C4-2B (cell line): ENCODE data around the gene MYBPHL.
"Not testable (repeated sequence)": the region's sequence is repeated elsewhere in the genome, so short reads cannot be mapped to it uniquely, and the experiment has no call there.

Experiments
- H3K27ac ChIP-seq: fragments of 450-650 bp; 2 replicates; pipeline ENCODE4 v1.5.1; 2017
- ZFX ChIP-seq: fragments of 450-650 bp; IDR thresholded peaks from 2 replicates; pipeline ENCODE4 v1.6.1; 2017
- TF ChIP-seq, protein P1 (sequence below): fragments of 450-650 bp; conservative IDR thresholded peaks from 2 replicates; pipeline ENCODE4 v1.5.1; 2017; ENCODE audit warnings: mild to moderate bottlenecking

MYBPHL gene

DNA sequence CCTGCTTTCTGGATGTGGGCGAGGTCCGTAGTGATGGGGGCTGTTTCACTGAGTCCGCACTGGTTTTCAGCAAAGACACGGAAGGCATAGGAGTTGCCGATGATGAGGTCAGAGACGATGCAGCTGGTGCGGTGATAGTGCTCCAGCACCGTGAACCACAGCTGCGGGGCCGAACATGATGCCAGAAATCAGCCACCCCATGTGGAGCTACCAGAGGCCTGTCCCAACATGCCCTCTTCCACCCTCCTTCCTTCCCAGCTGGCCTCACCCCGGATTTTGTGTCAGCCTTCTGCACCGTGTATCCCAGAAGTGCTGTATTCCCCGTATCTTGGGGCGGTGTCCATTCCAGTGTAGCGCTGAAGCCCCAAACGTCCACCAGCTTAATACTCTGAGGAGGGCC lies 10.0 kb downstream of the MYBPHL start:
- no peak overlapping the region for H3K27ac ChIP-seq
- TF ChIP-seq, protein P1, sequence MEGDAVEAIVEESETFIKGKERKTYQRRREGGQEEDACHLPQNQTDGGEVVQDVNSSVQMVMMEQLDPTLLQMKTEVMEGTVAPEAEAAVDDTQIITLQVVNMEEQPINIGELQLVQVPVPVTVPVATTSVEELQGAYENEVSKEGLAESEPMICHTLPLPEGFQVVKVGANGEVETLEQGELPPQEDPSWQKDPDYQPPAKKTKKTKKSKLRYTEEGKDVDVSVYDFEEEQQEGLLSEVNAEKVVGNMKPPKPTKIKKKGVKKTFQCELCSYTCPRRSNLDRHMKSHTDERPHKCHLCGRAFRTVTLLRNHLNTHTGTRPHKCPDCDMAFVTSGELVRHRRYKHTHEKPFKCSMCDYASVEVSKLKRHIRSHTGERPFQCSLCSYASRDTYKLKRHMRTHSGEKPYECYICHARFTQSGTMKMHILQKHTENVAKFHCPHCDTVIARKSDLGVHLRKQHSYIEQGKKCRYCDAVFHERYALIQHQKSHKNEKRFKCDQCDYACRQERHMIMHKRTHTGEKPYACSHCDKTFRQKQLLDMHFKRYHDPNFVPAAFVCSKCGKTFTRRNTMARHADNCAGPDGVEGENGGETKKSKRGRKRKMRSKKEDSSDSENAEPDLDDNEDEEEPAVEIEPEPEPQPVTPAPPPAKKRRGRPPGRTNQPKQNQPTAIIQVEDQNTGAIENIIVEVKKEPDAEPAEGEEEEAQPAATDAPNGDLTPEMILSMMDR: no peak
- TF ChIP-seq ZFX: no peak

GRCh38 chr1:109295712-109296415 lies 10.9 kb downstream of the MYBPHL start:
- H3K27ac ChIP-seq: no peak overlapping the region
- TF ChIP-seq, protein P1: no peak
- TF ChIP-seq ZFX: no peak

DNA sequence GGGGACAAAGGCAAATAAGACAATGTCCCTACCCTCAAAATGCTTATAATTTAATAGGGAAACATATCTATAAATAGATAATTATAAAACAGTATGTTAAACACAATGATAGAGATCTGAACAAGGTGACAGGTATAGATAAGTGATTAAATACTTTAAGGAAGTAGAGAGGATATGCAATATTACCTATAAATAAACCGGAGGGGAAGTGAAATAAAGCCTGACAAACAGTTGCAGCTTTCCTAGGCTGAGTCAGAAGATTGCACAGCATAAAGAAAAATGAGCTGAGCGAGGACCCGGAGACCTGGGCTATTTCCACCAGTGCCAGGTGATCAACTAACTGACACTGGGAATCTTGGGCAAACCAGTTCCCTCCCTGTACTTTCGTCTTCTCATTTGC lies 12.3 kb downstream of the MYBPHL start:
- H3K27ac ChIP-seq: no peak overlapping the region
- no peak for TF ChIP-seq ZFX
- TF ChIP-seq, protein P1: no peak

- H3K27ac ChIP-seq: no peak overlapping the region
- TF ChIP-seq ZFX: no peak
- TF ChIP-seq, protein P1: no peak
Measured at GRCh38 chr1:109293026-109293425, 13.8 kb downstream of the MYBPHL start.

- H3K27ac ChIP-seq: no peak overlapping the region
- TF ChIP-seq ZFX: no peak
- TF ChIP-seq, protein P1: no peak
Measured at GRCh38 chr1:109292364-109292763, 14.4 kb downstream of the MYBPHL start.

DNA sequence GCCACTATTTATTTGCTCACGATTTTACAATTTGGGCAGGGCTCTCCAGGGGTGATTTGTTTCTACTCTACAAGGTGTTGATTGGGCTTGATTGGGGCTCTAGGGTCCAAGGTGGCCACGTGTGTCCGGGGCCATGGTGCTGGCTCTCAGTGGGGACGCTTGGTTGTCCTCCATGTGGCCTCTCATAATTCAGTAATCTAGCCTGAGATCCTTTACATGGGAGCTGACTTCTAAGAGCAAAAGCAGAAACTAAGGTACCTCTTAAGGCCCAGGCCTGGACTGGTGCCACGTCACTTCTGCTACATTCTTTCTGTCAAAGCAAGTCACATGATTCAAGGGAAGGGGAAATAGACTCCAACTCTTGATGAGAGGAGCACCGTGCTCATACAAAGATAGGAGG lies 15.8 kb downstream of the MYBPHL start:
- H3K27ac ChIP-seq: no peak overlapping the region
- no peak for TF ChIP-seq ZFX
- TF ChIP-seq, protein P1: no peak

GRCh38 chr1:109290137-109290536 lies 16.7 kb downstream of the MYBPHL start:
- no peak for TF ChIP-seq ZFX
- H3K27ac ChIP-seq: no peak overlapping the region

GRCh38 chr1:109286762-109287161 lies 20.0 kb downstream of the MYBPHL start:
- H3K27ac ChIP-seq: not testable (repeated sequence)
